ENCODE data around the gene PLPPR1.
"Not testable (repeated sequence)": the region's sequence is repeated elsewhere in the genome, so short reads cannot be mapped to it uniquely, and the experiment has no call there.

PLPPR1 gene

DNA sequence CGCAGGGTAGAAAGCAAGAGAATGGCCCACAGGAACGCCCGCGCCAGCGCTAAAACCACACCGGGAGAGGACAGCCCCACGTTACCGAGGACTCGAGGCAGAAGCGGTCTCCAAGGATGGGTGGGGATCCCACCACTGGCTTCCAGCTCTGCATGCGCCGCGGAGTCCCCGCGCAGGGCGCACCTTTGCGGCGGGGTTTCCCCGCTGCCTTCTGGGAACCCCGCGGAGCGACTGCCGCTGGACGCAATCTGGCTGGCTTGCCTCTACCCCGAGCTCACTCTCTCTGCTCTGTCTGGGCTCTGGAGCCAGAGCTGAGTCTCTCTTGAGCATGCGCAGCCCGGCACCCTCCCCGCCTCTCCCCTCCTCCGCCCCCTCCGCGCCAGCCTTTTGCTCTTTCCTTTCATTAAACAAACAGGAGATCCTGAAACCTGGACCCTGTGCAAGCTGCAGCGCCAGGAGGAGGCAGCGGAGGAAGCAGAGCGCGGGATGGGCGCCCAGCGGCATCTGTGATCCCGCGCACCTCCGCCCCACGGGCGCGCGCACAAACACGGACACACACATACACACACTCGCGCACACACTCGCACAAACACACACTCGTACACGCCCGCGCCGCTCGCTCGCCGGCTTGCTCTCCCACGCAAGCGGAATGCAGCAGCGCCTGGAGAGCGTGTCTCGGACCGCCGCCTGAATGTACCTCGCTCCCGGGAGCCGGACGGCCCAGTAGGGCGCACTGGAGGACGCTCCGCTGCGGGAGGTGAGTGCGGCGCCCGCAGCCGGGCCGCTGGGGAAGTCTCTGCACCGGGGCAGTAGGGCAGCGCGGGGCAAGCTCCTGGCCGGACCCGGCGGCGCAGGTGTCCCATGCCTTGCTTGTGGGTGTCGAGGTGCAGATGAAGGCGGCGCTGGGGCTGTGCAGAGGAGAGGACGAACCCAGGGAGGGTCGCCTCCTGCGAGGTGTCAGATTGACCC lies at the start of gene PLPPR1:
Gene PLPPR1 (plus strand): TSS at position 382 of the 969 bp plus-strand sequence.
- peak; percentile 63 for DNase-seq (ENCODE audit: low spot score)

DNA sequence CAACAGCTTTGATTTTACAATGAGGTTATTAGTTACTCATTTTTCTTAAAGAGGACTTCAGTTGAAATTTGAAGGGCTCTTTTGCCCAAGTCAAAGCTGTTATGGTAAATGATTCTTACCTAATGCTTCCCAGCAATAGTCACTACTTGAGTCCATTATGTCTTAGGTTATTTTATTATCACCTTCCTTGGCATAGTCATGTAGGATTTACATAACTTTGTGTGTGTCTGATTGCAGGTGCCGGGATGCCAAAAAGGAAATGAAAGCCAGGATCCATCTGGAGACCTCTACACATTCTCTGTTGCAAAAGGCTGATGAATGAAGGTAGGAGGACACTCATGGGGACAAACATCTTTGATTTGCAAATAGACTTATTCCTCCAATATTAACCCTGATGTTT lies 38.8 kb upstream of the PLPPR1 start:
- no peak for DNase-seq (ENCODE audit: low spot score)

DNA sequence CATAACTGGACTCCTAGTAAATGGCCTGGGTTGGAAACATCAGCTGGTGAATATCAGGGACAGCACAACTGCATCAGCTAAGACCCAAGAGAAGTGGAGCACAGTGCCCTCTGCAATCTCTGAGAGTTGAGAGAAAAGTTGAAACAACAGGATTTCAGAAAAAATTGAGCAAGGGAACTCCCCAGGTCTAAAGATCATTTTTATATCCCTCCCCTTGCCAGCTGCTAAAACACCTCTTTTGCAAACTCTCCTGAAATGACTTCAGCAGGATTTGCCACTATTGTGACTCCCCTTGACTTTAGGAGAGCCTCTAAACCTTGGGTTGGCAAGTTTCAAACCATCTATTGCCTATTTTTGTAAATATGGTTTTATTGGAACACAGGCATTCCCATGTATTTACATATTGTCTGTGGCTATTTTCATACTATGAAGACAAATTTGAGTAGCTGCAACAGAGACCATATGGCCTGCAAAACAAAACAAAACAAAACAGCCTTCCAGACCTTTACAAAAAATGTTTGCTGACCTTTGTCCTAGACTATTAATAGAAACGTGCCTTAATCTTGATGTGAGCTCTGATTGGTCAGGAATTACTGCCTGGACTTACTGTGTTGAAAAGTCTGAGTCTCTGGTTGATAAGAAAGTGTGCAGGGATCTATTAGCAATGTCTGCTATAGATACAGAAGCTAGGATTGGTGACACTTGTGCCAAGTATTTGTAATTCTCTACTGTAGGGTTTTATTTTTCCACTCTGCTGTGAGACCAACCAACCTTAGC lies 37.7 kb upstream of the PLPPR1 start:
- no peak for DNase-seq (ENCODE audit: low spot score)

DNA sequence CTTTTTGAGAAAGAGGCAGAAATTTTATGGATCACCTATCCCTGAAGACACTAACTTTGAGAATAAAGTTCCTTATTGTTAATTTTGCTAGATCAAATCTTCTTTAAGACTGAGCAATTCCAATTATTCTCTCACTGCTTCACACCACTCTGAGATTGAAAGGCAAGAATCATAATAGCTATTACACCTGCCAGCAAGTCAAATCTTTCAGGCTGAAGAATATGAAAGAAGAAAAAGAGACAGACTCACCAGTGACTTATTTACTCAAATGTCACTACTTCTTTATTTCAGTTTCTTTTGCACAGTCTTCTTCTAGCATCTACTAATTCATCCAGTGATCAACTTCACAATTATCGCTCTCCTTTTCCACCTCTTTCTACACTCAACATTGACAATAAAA lies 35.9 kb upstream of the PLPPR1 start:
- DNase-seq (ENCODE audit: low spot score), result no peak

DNA sequence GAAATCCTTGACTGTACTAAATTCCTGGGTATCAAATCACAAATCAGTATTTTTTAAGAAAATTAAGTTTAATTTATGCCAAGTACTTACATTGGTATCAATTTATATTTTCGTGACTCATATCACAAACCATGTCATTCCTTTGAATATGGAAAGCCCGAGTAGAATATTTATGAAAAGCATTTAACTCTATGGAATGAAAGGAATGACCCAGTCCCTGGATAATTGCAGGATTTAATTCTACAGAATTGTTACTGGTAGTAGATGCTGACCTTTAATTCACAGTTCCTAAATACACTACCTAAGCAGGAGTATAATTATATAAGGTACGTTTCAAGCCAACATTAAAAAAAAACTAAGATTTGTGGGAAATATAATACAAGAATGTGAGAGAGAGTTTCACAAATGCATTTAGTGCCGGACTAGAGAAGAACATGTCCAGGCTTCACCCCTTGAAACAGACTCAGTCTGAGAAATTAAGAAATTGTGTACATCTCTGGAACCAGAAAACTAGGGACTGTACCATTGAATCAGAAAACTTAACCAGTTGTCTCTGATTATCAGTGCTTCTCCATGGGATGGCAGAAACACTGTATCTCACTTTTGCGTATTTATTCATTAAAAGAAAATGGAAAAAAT lies 28.5 kb upstream of the PLPPR1 start:
- no peak for DNase-seq (ENCODE audit: low spot score)

DNA sequence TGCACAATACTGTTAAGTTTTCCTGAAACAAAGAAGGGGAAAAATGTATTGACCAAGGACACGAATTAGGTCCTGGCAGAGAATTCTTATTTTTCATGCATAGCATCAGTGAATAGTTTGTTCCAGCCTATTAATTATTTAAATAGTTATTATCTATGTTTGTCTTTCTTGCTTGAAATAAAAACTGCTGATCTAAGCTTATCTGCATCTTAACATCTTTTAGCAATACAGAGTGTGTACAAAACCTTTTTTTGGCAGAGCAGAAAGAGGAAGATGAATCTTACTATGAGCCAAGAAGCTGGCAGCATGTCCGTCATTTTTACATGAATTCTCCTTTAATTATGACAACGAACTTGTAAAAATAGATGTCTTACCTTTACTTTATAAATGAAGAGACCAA lies 23.3 kb upstream of the PLPPR1 start:
- no peak for DNase-seq (ENCODE audit: low spot score)

DNA sequence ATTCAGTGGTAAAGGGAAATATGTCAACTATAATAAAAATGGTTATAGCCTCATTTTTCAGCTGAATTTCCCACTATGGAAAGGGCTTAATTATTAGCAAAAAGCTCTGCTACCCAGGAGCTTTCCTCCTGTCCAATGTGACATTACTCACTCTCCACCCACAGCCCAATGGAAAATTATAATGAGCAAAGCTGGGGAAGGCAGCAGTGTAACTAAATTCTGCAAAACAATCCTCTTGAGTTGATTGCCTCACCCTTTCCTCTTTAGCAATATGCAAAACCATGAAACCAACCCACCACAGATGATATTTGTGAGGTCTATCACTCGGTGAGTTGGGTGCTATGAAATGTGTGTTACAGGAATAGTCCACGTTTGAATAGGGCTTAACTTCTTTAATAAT lies 14.0 kb upstream of the PLPPR1 start:
- no peak for DNase-seq (ENCODE audit: low spot score)

DNA sequence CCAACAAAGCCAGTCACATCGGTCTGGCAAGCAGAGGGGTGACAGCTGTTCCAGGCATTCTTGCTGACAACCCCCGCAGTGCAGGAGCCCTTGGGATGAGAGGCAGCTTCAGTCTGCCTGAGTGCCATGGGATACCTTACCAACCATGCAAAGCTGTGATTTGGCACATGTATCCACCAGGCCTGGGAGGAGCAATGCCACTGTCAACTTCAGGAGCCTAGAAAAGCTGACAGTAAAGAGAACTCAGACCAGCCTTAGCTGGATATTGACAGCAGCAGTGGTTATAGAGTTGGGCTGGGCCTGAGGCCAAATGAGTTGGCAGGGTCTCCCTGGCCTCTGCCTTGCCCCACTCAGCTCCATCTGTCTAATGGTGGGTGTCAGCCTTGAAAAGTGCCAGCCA lies 10.1 kb upstream of the PLPPR1 start:
- no peak for DNase-seq (ENCODE audit: low spot score)

DNA sequence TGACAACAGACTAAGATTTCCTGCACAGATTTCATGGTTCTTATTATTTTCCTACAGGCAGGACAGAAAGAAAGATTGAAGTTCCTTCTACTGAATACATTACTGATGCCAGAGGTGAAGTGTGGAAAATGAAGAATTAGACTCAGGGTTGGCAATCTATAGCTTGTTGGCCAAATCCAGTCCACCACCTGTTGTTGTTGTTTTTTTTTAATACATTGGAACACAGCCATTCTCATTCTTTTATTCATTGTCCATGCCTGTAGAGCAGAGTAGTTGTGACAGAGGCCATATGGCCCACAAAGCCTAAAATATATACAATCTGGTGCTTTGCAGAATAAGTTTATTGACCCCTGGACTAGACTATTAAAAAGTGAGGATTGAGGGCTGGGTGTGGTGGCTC lies 5.8 kb upstream of the PLPPR1 start:
- DNase-seq (ENCODE audit: low spot score), result no peak

DNA sequence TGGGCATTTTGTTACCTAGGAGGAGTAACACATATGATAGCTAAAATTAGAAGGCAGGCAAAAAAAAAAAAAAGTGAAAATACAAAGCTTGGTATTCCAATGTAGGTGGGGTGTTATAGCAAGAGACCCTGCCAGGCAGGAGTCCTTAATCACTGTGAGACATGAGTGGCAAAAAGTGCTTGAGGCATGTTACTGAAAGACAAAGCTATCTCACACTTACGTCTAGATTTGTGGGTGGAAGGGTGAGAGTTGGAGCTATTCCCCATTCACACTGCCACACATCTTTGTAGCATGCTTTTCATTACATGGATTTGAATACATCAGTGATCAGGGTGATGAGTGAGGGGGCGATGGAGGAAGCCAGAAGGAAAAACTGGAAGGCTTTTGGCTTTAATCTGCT lies 2.6 kb upstream of the PLPPR1 start:
- no peak for DNase-seq (ENCODE audit: low spot score)

DNA sequence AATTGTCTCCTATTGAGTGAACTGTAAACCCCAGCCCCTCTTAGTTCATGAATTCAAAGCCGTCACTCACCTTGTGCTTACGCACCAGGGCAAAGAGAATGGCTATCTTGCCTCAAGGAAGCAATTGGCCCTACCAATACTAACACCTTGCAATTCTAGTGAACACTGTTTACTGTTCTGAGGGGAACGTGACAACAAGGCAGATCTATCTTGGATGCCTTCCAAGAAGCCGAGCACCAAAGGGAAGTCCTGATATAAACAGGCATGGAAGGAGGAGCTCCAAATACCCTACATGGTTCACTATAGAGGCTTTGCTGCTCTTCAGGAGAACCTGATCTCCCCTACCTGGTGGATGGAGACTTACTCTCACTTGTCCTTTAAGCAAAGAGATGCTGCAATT lies 1.7 kb upstream of the PLPPR1 start:
- no peak for DNase-seq (ENCODE audit: low spot score)

DNA sequence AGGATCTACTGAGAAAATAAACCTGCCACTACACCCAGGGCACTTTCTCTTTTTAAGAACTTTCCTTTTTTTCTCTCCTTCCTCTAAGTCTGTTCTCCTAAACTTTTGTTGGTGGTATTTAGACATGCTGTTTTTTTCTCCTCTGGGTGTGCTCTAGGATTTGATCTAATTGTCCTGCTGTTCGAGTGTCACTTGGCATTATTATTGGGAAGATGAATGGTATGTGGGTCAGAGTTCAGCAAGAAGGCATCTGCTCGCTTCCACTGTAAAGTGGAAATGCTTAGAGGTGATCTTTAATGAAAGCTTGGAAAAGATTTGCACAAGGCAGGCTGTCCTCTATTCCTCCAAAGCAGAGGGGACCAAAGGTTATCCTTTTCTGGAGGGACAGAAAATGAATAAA lies 1.3 kb upstream of the PLPPR1 start:
- DNase-seq (ENCODE audit: low spot score), result no peak

DNA sequence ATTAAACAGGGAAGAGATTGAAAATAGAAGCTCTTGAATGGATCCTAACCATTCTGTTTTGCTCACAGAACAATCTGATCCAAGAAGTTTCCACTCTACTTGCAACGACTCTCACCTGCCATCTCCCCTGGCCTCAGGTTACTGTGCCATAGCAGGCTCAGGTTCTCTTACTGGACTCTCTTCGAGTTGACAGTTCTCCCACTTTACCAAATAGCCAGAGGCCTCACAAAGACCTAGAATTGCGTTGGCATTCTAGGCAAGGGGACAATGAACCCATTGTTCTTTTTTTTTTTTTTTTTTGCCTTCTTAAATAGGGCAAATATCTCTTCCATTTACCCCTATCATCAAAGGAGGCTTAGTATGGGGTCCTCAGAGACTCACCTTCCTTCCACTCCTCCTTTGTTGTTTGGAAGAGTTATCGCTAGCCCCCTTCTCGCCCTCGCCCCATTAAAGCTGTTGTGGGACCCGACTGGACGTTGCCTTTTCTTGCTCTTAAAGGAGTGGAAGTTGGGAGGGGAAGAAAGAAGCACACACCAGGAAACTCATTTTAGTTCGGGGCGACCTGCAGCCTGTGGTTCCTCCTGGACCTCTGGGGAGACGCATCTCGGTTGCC lies 688 bp upstream of the PLPPR1 start:
- DNase-seq (ENCODE audit: low spot score), result no peak

DNA sequence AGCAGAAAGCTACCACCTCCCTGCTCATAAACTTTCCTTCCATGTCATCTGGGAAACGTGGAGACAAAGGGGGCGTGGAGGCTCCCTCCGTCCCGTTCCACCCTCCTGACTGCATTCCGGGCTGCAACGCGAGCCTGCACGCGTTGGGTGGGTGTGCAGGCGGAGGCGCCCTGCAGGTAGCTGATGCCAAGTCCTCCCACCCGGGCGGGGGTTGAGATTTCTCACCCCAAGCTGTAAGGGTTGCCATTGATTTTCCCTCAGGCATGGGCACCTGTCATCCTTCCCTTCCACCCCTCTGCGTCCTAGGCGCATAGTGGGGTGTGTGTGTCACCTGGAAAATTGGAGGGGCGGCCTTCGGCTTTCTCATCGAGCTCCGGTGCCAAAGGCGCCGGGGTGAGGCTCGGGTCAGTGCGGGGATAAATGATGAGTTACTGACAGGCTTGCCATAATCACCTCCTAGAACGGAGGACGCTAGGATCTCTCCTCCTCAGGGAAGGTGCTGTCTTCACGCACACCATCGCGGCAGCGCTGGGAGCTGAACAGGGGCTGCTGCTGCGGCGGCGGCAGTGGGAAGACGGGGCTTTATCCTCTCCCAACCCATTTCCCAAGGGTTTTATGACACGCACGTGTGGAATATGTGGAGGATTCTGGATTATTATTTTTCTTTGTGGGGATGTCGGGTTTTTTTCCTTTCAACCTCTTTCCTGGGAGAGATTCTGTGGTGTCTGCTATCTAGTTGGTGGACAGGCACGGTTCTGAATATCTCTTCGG lies 973 bp downstream of the PLPPR1 start:
- no peak for DNase-seq (ENCODE audit: low spot score)

DNA sequence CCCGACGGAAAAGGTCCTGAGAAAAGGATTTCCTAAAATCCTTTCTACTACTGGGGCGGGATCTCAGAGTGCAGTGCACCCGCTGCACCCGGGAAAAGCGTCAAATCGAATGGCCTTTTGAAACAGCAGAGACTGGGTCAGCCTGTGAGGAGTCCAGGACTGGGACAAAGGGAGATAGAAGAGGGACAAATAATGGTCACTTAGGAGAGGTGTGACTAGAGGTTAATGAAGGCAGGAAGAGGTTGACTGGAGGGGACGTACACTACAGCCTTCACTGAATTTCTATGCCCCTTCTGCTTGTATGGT lies 1.5 kb downstream of the PLPPR1 start:
- no peak for DNase-seq (ENCODE audit: low spot score)

DNA sequence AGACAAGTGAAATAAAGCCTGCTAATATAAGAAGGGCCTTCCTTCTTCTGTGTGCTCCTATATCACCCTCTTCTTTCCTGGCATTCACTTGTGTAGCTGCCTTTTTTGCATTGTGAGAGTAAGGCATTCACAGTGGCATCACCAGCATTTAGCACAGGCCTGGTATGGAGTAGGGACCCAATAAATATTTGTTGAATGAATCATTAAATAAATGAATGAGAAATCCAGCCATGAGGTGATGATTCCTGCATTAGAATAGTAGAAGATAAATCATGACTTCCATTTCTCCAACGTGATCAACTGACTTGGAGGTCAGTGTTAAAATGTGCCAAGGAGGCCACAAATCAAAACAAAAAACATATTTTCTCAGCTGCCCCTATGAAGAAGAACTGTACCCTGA lies 3.9 kb downstream of the PLPPR1 start:
- no peak for DNase-seq (ENCODE audit: low spot score)

DNA sequence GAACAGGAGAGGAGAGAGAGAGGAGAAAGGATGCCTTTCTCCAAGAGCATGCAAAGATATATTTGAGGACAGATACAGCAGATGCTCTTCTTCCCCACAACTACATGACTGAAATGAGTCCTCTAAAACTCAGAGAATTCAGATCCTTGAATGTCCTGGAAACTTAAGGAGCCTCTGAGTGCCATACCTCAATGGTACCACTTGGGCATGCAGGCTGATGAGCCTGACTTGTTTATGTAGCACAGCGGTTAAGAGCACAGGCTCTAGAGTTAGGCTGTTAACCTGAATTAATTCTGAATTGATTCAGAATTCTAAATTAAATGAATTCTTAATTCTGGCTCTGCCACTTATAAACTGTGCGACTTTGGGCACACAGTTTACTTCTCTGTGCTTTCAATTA lies 5.7 kb downstream of the PLPPR1 start:
- DNase-seq (ENCODE audit: low spot score), result no peak

DNA sequence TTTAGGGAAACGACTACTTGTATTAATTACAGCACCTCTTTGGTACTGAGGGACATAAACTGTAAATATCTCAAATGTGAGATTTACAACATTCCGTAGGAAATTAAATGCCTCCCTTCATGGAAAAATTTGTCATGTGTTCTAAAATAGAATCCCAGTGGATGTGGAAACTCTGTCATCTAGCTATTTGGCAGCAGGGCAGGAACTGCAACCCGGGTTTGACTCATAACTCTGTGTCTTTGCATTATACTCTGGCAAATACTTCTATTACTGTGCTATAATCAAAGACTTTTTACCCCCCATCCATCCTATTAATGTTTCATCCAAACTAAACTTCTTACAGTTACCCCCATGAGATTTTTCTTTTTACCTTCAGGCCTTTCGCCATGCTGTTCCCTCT lies 6.6 kb downstream of the PLPPR1 start:
- DNase-seq (ENCODE audit: low spot score), result no peak

DNA sequence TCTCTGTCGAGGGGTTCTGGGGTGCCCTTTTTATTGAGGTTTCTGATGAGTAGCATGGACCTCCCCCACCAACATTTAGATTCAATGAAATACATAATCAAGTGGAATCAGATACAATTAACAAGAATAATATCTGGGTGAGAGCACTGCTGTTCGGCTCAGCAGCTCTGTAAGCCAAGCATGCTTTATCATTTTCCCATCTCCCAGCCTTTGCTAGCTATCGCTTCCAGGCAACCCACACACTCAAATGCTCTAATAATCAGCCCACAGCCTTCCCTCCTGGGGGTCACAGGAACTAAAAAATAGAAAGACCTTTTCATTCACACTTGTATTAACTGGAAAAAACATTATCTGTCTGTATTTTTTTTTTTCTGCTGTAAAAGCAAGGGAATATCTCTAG lies 8.9 kb downstream of the PLPPR1 start:
- no peak for DNase-seq (ENCODE audit: low spot score)

DNA sequence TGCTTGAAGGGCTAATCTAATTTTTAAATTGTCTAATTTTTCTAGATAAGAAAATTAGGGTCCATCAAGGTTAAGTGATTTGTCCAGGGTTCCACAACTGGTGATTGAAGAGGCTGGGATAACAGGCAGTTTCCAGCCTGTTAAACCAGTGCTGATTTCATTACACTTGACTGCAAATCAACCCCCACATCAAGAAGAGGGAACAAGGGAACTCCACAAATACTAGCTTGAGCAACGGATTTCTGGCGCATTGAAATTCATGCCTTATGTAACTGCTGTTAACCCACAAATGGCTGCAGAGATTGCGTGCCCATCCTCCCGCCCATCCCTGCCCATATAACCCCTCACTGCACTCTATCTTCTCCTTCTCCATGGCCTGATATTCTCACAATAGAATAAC lies 10.0 kb downstream of the PLPPR1 start:
- no peak for DNase-seq (ENCODE audit: low spot score)

DNA sequence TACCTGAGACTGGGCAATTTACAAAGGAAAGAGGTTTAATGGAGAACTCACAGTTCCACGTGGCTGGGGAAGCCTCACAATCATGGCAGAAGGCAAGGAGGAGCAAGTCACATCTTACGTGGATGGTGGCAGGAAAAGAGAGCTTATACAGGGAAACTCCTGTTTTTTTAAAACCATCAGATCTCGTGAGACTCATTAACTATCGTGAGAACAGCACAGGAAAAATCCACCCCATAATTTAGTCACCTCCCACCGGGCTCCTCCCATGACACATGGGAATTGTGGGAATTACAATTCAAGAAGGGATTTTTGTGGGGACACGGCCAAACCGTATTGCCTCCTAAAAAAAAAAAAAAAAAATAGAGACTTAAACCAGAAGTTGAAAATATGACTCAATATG lies 11.1 kb downstream of the PLPPR1 start:
- not testable (repeated sequence) for DNase-seq (ENCODE audit: low spot score)

Measured in cerebellar cortex (tissue), 1 donor.